GM19099 (cell line): ENCODE data around the gene SEMA6D.

ENCODE experiments used
- POLR2A ChIP-seq: IDR thresholded peaks from 3 replicates; pipeline ENCODE4 v1.6.1; 2011; ENCODE audit warnings: low read depth; ENCODE audit not compliant: insufficient read length; ENCODE audit errors: extremely low read depth

SEMA6D gene

GRCh38 chr15:47711655-47712054 is 5.7 kb upstream of the SEMA6D start:
- no peak for TF ChIP-seq POLR2A

DNA sequence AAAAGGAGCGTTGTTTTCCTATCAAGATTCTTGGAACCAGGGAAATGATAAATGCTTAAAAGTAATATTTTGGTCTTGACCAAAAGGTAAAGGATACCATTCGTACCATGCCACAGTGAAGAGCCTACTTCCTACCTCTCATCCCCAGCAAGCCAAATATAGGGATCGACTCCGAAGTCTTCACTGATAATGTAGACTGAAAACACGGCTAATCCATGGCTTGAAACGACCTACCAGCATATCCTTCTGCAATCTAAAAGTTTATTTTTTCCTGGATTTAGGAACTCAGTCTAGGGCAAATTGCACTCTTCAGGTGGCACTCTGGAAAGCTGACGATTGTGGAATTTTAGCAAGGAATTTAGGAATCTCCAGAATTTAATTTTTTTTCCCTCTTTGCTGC is 1.9 kb upstream of the SEMA6D start:
- no peak for TF ChIP-seq POLR2A

GRCh38 chr15:47715856-47716445 is 1.4 kb upstream of the SEMA6D start:
- TF ChIP-seq POLR2A, result no peak

- TF ChIP-seq POLR2A, result no peak
These were observed 789 bp upstream of the SEMA6D start for GRCh38 chr15:47716516-47716915.

GRCh38 chr15:47718497-47719437 is 1.5 kb downstream of the SEMA6D start:
- TF ChIP-seq POLR2A, result no peak

DNA sequence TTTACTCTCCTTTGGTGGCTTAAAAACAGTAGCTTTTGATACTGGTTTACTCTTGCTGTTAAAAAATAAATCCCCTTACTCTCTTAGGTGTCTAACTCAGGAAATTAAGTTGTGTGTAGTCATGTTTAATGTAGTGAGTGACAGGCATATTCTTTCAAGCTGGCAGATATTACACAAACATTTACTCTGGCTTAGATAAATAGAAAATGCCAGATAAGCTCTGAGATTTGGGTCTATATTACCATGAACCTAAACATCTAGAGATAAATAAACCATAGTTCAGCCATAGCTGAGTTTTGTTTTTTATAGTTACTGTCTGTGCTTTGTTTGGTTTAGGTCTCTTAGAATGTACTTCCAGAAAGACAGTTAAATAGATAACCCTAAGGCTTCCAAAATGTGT is 2.4 kb downstream of the SEMA6D start:
- TF ChIP-seq POLR2A, result no peak

DNA sequence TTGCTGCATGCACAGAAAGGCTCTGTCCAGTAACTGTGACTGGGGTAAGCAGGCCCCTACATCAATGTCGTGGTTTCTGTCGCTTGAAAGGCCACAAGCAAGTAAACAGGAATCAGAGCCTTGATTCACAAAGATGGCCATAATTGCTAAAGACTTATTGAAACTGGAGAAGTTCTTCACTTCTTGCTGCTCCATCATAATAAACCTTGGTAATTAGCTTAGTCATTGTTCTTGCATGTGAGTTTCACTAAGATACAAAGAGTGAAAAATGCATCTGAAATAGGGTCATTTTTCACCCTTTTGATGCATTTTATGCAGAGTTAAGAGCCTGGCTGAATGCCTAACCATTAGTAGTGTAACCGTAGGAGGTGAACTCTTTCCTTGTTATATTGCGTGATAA is 3.2 kb downstream of the SEMA6D start:
- no peak for TF ChIP-seq POLR2A

GRCh38 chr15:47721676-47722075 is 4.4 kb downstream of the SEMA6D start:
- TF ChIP-seq POLR2A, result no peak

DNA sequence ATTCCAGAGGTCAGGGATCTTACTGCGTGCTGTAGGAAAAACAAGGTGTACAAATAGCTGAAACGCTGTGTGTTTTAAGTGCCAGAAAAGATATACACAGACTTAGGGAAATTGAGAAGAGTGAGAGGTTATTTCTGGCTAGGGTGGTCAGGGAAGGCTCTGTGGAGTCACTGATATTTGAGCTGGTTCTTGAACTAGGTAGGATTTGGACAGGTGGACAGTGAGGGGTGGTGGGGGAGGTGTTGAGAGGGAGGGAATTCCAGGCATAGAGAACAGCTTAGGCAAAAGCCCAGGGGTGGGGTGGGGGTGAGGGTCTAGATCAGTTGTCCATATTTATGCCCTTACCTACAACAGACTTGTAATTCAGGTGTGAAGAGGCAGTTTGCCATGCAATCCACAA is 7.0 kb downstream of the SEMA6D start:
- TF ChIP-seq POLR2A, result no peak

- TF ChIP-seq POLR2A, result no peak
These were observed 7.7 kb downstream of the SEMA6D start for GRCh38 chr15:47725051-47725450.

- TF ChIP-seq POLR2A, result no peak
These were observed 8.6 kb downstream of the SEMA6D start for GRCh38 chr15:47725906-47726305.

- TF ChIP-seq POLR2A, result no peak
These were observed 9.1 kb downstream of the SEMA6D start for GRCh38 chr15:47726399-47726823.

DNA sequence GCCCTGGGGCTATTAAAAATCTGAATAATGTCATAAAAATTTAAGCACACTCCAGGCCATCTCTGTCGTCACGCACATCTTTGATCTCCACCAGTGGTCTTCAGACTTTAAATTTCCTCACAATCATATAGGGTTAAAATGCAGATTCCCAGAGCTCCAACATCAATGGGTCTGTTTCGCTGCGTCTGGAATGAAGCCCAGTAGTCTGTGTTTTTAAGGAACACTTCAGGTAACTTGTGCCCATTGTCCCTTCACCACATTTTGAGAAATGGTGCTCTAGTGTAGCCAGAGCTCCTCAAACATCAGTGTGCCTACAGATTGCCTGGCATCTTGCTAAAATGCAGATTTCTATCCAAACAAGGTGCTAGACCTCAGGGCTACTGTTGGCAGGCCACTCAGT is 9.8 kb downstream of the SEMA6D start:
- TF ChIP-seq POLR2A, result no peak

- no peak for TF ChIP-seq POLR2A
These were observed 10.4 kb downstream of the SEMA6D start for GRCh38 chr15:47727676-47728075.

DNA sequence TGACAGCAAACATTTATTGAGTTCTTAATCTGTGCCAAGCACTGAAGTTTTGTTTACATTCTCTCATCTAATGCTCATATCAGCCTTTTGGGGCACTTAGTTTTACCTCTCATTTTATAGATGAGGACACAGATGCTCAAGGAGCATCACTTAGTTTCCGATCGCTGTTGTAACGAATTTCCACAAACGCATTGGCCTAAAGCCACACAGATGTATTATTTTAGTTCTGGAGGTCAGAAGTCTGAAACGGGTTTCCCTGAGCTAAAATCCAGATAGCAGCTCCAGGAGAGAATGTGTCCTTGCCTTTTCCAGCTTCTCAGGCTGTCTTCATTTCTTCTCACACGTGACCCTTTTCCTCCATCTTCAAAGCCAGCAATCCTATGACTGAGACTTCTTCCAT is 11.1 kb downstream of the SEMA6D start:
- TF ChIP-seq POLR2A, result no peak

DNA sequence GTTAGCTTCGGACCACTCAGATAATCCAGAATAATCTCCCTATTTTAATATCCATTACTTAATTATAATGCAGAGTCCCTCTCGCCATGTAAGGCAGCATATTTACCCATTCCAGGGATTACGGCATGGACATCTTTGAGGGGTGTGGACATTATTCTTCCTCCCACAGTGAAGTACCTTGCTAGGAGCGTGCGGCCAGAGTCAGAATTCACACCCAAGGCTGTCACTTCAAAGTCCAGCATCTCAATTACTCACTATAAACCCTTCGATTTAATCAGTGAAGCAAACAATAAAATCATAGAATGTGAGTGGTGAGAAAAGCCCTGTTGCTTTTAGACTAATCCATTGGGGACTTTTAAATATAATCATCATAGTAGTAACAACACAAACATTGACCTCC is 11.6 kb downstream of the SEMA6D start:
- no peak for TF ChIP-seq POLR2A

GRCh38 chr15:47731230-47731629 is 13.9 kb downstream of the SEMA6D start:
- TF ChIP-seq POLR2A, result no peak

DNA sequence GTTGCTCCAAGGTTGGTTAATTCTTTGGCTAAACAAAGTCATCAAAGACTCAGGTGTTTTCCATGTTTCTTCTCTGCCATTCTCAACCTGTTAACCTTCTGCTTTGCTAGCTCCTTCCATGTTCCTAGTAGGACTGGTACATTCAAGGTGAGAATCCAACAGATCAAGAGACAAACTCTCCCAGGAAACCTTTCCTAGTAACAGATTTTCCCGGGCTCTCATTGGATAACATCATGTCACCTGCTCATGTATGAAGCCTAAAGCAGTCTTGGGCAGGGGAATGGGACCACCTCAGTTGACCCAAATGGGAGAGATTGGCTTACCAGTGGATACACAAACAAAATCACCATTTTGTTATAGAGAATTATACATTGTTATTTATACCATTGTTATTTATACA is 14.9 kb downstream of the SEMA6D start:
- TF ChIP-seq POLR2A, result no peak
